ENCODE results near the gene TFAM. TPM values are rescaled to one million over a fixed set of nuclear protein-coding genes. Genes with fewer than 3 reads are reported as not detected.
"Not testable (repeated sequence)": the region's sequence is repeated elsewhere in the genome, so short reads cannot be mapped to it uniquely, and the experiment has no call there.

The TFAM gene
- total RNA-seq, 1 donor from 2014 or later, result 31.8 TPM

- Mint-ChIP-seq H3K4me3 (ENCODE audit: unreplicated experiment) (no peak overlapping the region), H3K27me3 (ENCODE audit: unreplicated experiment) (no peaks in the 10 kb centered on the region), H3K4me1 (ENCODE audit: low read depth, unreplicated experiment) (no peaks in the 10 kb centered on the region), H3K27ac (ENCODE audit: unreplicated experiment) (no peak overlapping the region), H3K36me3 (ENCODE audit: unreplicated experiment) (no peaks in the 10 kb centered on the region), H3K9me3 (ENCODE audit: unreplicated experiment) (no peaks in the 10 kb centered on the region)
- TF ChIP-seq, protein P1, sequence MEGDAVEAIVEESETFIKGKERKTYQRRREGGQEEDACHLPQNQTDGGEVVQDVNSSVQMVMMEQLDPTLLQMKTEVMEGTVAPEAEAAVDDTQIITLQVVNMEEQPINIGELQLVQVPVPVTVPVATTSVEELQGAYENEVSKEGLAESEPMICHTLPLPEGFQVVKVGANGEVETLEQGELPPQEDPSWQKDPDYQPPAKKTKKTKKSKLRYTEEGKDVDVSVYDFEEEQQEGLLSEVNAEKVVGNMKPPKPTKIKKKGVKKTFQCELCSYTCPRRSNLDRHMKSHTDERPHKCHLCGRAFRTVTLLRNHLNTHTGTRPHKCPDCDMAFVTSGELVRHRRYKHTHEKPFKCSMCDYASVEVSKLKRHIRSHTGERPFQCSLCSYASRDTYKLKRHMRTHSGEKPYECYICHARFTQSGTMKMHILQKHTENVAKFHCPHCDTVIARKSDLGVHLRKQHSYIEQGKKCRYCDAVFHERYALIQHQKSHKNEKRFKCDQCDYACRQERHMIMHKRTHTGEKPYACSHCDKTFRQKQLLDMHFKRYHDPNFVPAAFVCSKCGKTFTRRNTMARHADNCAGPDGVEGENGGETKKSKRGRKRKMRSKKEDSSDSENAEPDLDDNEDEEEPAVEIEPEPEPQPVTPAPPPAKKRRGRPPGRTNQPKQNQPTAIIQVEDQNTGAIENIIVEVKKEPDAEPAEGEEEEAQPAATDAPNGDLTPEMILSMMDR (IDR thresholded peaks at IDR 0.05; ENCODE audit: partially characterized antibody, unreplicated experiment), result no peak
- DNase-seq, result no peak
Measured at GRCh38 chr10:58412502-58412961, 27.3 kb downstream of the TFAM start.

GRCh38 chr10:58414270-58415041 lies 29.2 kb downstream of the TFAM start:
- H3K4me3 Mint-ChIP-seq (ENCODE audit: unreplicated experiment), result no peak overlapping the region
- no peaks in the 10 kb centered on the region for H3K4me1 Mint-ChIP-seq (ENCODE audit: low read depth, unreplicated experiment)
- no peak overlapping the region for H3K27ac Mint-ChIP-seq (ENCODE audit: unreplicated experiment)
- TF ChIP-seq, protein P1 (IDR thresholded peaks at IDR 0.05; ENCODE audit: partially characterized antibody, unreplicated experiment), result no peak
- no peak for DNase-seq
- H3K27me3 Mint-ChIP-seq (ENCODE audit: unreplicated experiment), result no peaks in the 10 kb centered on the region
- H3K9me3 Mint-ChIP-seq (ENCODE audit: unreplicated experiment), result no peaks in the 10 kb centered on the region
- no peaks in the 10 kb centered on the region for H3K36me3 Mint-ChIP-seq (ENCODE audit: unreplicated experiment)

GRCh38 chr10:58415757-58416156 lies 30.5 kb downstream of the TFAM start:
- H3K4me1 Mint-ChIP-seq (ENCODE audit: low read depth, unreplicated experiment), result no peaks in the 10 kb centered on the region
- no peaks in the 10 kb centered on the region for H3K36me3 Mint-ChIP-seq (ENCODE audit: unreplicated experiment)
- no peak for DNase-seq
- H3K27ac Mint-ChIP-seq (ENCODE audit: unreplicated experiment), result no peak overlapping the region
- no peaks in the 10 kb centered on the region for H3K27me3 Mint-ChIP-seq (ENCODE audit: unreplicated experiment)
- H3K9me3 Mint-ChIP-seq (ENCODE audit: unreplicated experiment), result no peaks in the 10 kb centered on the region
- H3K4me3 Mint-ChIP-seq (ENCODE audit: unreplicated experiment), result no peak overlapping the region
- TF ChIP-seq, protein P1 (IDR thresholded peaks at IDR 0.05; ENCODE audit: partially characterized antibody, unreplicated experiment), result no peak

DNA sequence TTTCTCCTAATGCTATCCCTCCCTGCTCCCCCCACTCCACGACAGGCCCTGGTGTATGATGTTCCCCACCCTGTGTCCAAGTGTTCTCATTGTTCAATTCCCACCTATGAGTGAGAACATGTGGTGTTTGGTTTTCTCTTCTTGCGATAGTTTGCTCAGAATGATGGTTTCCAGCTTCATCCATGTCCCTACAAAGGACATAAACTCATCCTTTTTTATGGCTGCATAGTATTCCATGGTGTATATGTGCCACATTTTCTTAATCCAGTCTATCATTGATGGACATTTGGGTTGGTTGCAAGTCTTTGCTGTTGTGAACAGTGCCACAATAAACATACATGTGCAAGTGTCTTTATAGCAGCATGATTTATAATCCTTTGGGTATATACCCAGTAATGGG lies 32.7 kb downstream of the TFAM start:
- not testable (repeated sequence) for H3K36me3 Mint-ChIP-seq (ENCODE audit: unreplicated experiment); H3K27ac Mint-ChIP-seq (ENCODE audit: unreplicated experiment); H3K4me1 Mint-ChIP-seq (ENCODE audit: low read depth, unreplicated experiment); H3K27me3 Mint-ChIP-seq (ENCODE audit: unreplicated experiment); DNase-seq; H3K9me3 Mint-ChIP-seq (ENCODE audit: unreplicated experiment); H3K4me3 Mint-ChIP-seq (ENCODE audit: unreplicated experiment)

DNA sequence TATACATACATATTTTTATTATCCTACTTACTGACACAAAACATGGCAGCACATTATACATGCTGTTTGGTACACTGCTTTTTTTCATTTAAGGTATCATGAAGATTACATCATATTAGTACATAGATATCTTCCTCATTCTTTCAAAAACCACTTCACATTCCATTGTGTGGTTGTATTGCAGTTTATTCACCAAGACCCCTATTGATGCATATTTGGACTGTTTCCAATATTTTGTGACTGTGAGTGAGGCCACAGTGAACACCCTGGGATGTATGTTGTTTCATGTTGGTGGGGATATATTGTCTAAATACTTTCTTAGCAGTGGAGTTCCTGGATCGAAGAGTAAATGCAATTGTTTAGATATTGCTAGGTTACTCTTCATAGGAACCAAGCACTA lies 39.0 kb downstream of the TFAM start:
- H3K27ac Mint-ChIP-seq (ENCODE audit: unreplicated experiment), result no peak overlapping the region
- H3K9me3 Mint-ChIP-seq (ENCODE audit: unreplicated experiment), result peaks cover 3% of the 10 kb centered on the region
- H3K27me3 Mint-ChIP-seq (ENCODE audit: unreplicated experiment), result no peaks in the 10 kb centered on the region
- DNase-seq, result no peak
- TF ChIP-seq, protein P1 (IDR thresholded peaks at IDR 0.05; ENCODE audit: partially characterized antibody, unreplicated experiment), result no peak
- H3K4me3 Mint-ChIP-seq (ENCODE audit: unreplicated experiment), result no peak overlapping the region
- no peaks in the 10 kb centered on the region for H3K4me1 Mint-ChIP-seq (ENCODE audit: low read depth, unreplicated experiment)
- peaks cover 7% of the 10 kb centered on the region for H3K36me3 Mint-ChIP-seq (ENCODE audit: unreplicated experiment)

- not testable (repeated sequence) for H3K9me3 Mint-ChIP-seq (ENCODE audit: unreplicated experiment); H3K27me3 Mint-ChIP-seq (ENCODE audit: unreplicated experiment)
Measured at GRCh38 chr10:58428436-58428835, 43.2 kb downstream of the TFAM start.

More at GRCh38 chr10:58428436-58428835, 43.2 kb downstream of the TFAM start:
- not testable (repeated sequence) for H3K27ac Mint-ChIP-seq (ENCODE audit: unreplicated experiment); DNase-seq; H3K36me3 Mint-ChIP-seq (ENCODE audit: unreplicated experiment); H3K4me1 Mint-ChIP-seq (ENCODE audit: low read depth, unreplicated experiment); H3K4me3 Mint-ChIP-seq (ENCODE audit: unreplicated experiment)

Data from glutamatergic neuron (in vitro differentiated cells).